HEK293 (cell line): Measurements from ENCODE around the gene TOR2A.
A peak's percentile ranks its signal among the peaks of the same experiment; 100 is the strongest.

Experiments
- KLF10 ChIP-seq: fragments of 450-650 bp; IDR thresholded peaks from 2 replicates; pipeline ENCODE4 v1.5.1; 2018; ENCODE audit warnings: missing biosample characterization, mild to moderate bottlenecking, missing genetic modification characterization
- MZF1 ChIP-seq: fragments of 450-650 bp; formaldehyde crosslinking; IDR thresholded peaks from 2 replicates; pipeline ENCODE4 v1.5.1; 2017; ENCODE audit warnings: missing biosample characterization, missing genetic modification characterization, borderline replicate concordance
- TCF7L2 ChIP-seq: IDR thresholded peaks from 2 replicates; pipeline ENCODE4 v1.6.1; 2011; ENCODE audit warnings: low read depth, mild to moderate bottlenecking, inconsistent platforms, low read length, moderate library complexity, borderline replicate concordance
- ZFP3 ChIP-seq: fragments of 450-650 bp; formaldehyde crosslinking; IDR thresholded peaks from 2 replicates; pipeline ENCODE4 v1.5.1; 2016; ENCODE audit warnings: low read depth, missing biosample characterization, missing genetic modification characterization
- ZNF121 ChIP-seq: fragments of 450-650 bp; formaldehyde crosslinking; IDR thresholded peaks from 2 replicates; pipeline ENCODE4 v1.5.1; 2016; ENCODE audit warnings: missing biosample characterization, missing genetic modification characterization
- ZNF148 ChIP-seq: fragments of 450-650 bp; formaldehyde crosslinking; IDR thresholded peaks from 2 replicates; pipeline ENCODE4 v1.5.0; 2017; ENCODE audit warnings: missing biosample characterization, missing genetic modification characterization, borderline replicate concordance
- ZNF223 ChIP-seq: fragments of 450-650 bp; formaldehyde crosslinking; IDR thresholded peaks from 2 replicates; pipeline ENCODE4 v1.5.1; 2016; ENCODE audit warnings: missing biosample characterization, missing genetic modification characterization
- ZNF704 ChIP-seq: fragments of 450-650 bp; formaldehyde crosslinking; IDR thresholded peaks from 2 replicates; pipeline ENCODE4 v1.5.1; 2016; ENCODE audit warnings: missing biosample characterization, missing genetic modification characterization
- TF ChIP-seq, protein P1 (sequence below): fragments of 450-650 bp; formaldehyde crosslinking; IDR thresholded peaks from 2 replicates; pipeline ENCODE4 v1.5.1; 2016; ENCODE audit warnings: missing biosample characterization, missing genetic modification characterization

- TF ChIP-seq ZNF148 (tag by site-specific recombination): no peak
- no peak for TF ChIP-seq MZF1 (tag by site-specific recombination)
- no peak for TF ChIP-seq ZNF223 (tag by site-specific recombination)
- TF ChIP-seq, protein P1, sequence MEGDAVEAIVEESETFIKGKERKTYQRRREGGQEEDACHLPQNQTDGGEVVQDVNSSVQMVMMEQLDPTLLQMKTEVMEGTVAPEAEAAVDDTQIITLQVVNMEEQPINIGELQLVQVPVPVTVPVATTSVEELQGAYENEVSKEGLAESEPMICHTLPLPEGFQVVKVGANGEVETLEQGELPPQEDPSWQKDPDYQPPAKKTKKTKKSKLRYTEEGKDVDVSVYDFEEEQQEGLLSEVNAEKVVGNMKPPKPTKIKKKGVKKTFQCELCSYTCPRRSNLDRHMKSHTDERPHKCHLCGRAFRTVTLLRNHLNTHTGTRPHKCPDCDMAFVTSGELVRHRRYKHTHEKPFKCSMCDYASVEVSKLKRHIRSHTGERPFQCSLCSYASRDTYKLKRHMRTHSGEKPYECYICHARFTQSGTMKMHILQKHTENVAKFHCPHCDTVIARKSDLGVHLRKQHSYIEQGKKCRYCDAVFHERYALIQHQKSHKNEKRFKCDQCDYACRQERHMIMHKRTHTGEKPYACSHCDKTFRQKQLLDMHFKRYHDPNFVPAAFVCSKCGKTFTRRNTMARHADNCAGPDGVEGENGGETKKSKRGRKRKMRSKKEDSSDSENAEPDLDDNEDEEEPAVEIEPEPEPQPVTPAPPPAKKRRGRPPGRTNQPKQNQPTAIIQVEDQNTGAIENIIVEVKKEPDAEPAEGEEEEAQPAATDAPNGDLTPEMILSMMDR: no peak
- no peak for TF ChIP-seq TCF7L2
- no peak for TF ChIP-seq ZNF121 (tag by site-specific recombination)
- TF ChIP-seq KLF10 (tag by site-specific recombination): peak; percentile 98
- no peak for TF ChIP-seq ZFP3
- TF ChIP-seq ZNF704: no peak
Measured at GRCh38 chr9:127770905-127771569, 35.9 kb upstream of the TOR2A start.
